GM21723 (cell line): ENCODE data around the gene GNS.

ENCODE experiments used
- ATAC-seq: cut with Tn5 transposase; IDR thresholded peaks from one replicate; pipeline ENCODE4 v1.9.1; 2021; ENCODE audit warnings: mild to moderate bottlenecking, moderate library complexity; ENCODE audit not compliant: unreplicated experiment

Gene GNS

GRCh38 chr12:64678248-64678647 lies 81.0 kb downstream of the GNS start:
- ATAC-seq = no peak

GRCh38 chr12:64675795-64676194 lies 83.4 kb downstream of the GNS start:
- ATAC-seq = no peak

- no peak for ATAC-seq
Measured at GRCh38 chr12:64674367-64674922, 84.8 kb downstream of the GNS start.

GRCh38 chr12:64673490-64674169 lies 85.6 kb downstream of the GNS start:
- ATAC-seq = no peak

- no peak for ATAC-seq
Measured at GRCh38 chr12:64672925-64673409, 86.2 kb downstream of the GNS start.

GRCh38 chr12:64671681-64672080 lies 87.5 kb downstream of the GNS start:
- ATAC-seq = no peak

- no peak for ATAC-seq
Measured at GRCh38 chr12:64670919-64671639, 88.1 kb downstream of the GNS start.

- ATAC-seq = no peak
Measured at GRCh38 chr12:64670019-64670418, 89.2 kb downstream of the GNS start.

GRCh38 chr12:64669270-64669842 lies 89.8 kb downstream of the GNS start:
- peak; percentile 76 for ATAC-seq

- ATAC-seq = no peak
Measured at GRCh38 chr12:64667793-64668192, 91.4 kb downstream of the GNS start.

GRCh38 chr12:64666054-64666914 lies 92.9 kb downstream of the GNS start:
- ATAC-seq = peak; percentile 50

- ATAC-seq = peak; percentile 35
Measured at GRCh38 chr12:64665514-64665913, 93.7 kb downstream of the GNS start.
